Gastroesophageal sphincter (tissue), 3 donors: Measurements from ENCODE around the gene ABR.

ENCODE experiments used
- CTCF ChIP-seq, 4 experiments: fragments of 200-600 bp in 2 of 4; fragments of 450-650 bp in 2 of 4; sonication (generic) in 1 of 4; IDR thresholded peaks; one replicate each; pipeline ENCODE4 v1.5.1; 2017 to 2019; ENCODE audit warnings: antibody characterized with exemption in 4 of 4, mild to moderate bottlenecking in 2 of 4, moderate library complexity in 2 of 4
- POLR2A ChIP-seq, 2 donors: fragments of 450-650 bp; IDR thresholded peaks; one replicate each; pipeline ENCODE4 v1.6.1; 2017; ENCODE audit warnings: antibody characterized with exemption in 2 of 2, mild to moderate bottlenecking in 2 of 2, moderate library complexity in 1 of 2
- POLR2AphosphoS5 ChIP-seq: sonication (generic); formaldehyde crosslinking; IDR thresholded peaks from one replicate; pipeline ENCODE4 v1.6.1; 2017; ENCODE audit warnings: antibody characterized with exemption

DNA sequence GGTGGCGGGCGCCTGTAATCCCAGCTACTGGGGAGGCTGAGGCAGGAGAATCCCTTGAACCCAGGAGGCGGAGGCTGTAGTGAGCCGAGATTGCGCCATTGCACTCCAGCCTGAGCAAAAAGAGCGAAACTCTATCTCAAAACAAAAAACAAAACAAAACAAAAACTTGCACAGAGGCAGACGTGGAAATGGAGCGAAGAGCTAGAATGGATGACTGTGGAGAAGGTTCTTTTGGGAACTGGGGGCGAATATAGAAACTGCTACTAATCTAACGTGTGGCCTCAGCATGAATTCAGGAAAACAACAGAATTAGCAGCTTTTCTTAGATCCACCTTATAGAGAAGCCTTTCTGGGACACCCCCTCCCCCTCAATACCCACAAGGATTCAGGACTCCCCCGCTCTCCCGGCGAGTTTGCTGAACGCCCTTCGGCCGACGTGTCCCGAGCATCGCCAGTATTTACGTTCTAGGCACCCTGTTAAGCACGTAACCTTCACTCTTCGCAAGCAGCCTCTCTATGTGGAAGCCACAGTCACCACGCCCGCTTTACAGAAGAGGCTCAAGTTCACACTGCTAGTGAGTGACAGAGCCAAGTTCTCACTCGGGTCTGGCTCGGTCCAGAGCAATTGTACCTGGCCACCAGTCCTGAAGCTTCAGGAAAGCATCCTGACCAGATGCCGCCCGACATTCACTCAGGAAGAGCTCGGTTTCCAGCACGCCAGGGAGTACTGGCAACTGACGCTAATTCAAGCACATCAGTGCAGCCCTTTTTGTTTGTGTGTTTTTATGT is 13.3 kb upstream of the ABR start:
- no peak for TF ChIP-seq CTCF (IDR thresholded peaks at IDR 0.05)
- TF ChIP-seq POLR2AphosphoS5: no peak
- TF ChIP-seq POLR2A (IDR thresholded peaks at IDR 0.05): no peak
